GM12878 (cell line): ENCODE measurements around the gene FURIN. TPM values are rescaled to one million over a fixed set of nuclear protein-coding genes. Genes with fewer than 3 reads are reported as not detected.

Experiments used
- ATAC-seq: fragments of 200-7000 bp; cut with Tn5 transposase; 3 replicates; pipeline ENCODE4 v1.9.1; 2020; ENCODE audit warnings: mild to moderate bottlenecking, moderate library complexity
- BruUV-seq: library from RNA; stranded (reverse); fragments of 400-500 nt; replicated peaks from 2 replicates; lab custom pipeline; 2021; lab: Mats Ljungman, UMichigan
- CTCF ChIA-PET: fragments of 300-600 bp; sonication (Branson Sonifier 250); formaldehyde crosslinking; extraction: SDS; loops from one replicate; lab custom pipeline; 2021; ENCODE audit warnings: inconsistent platforms; lab: Yijun Ruan, JAX
- POLR2A ChIA-PET: fragments of 350-600 bp; formaldehyde crosslinking; extraction: SDS; loops from one replicate; lab custom pipeline; 2021; ENCODE audit warnings: inconsistent platforms; lab: Charles Lee
- RAD21 ChIA-PET: fragments of 300-600 bp; sonication (Branson Sonifier 250); formaldehyde crosslinking; loops from one replicate; lab custom pipeline; 2023; ENCODE audit warnings: antibody characterized with exemption; ENCODE audit not compliant: unreplicated experiment; lab: Charles Lee
- SMC1A ChIA-PET: fragments of 300-600 bp; sonication (Branson Sonifier 250); formaldehyde crosslinking; loops from one replicate; lab custom pipeline; 2023; ENCODE audit not compliant: unreplicated experiment, uncharacterized antibody; lab: Charles Lee
- DNase-seq: peaks from one replicate; pipeline ENCODE4 v3.0.0-alpha.2; 2011; ENCODE audit warnings: low read depth, low spot score
- FAIRE-seq: peaks from 3 replicates; lab custom pipeline; 2011; peaks lifted over from hg19 to GRCh38; lab: Jason Lieb, UNC
- H2AFZ ChIP-seq: 2 replicates; pipeline ENCODE4 v1.6.0; 2011; ENCODE audit warnings: low read depth, low read length, control low read depth; ENCODE audit not compliant: control insufficient read depth
- H3K27ac ChIP-seq: 2 replicates; pipeline ENCODE4 v1.5.1; 2011; ENCODE audit warnings: control low read depth; ENCODE audit not compliant: control insufficient read depth, insufficient read depth
- H3K27me3 ChIP-seq, 2 experiments: replicated peaks in 1 of 2; 2 replicates each; pipeline versions ENCODE4 v1.6.0 to v1.6.1; 2011; ENCODE audit warnings: low read length in 1 of 2; ENCODE audit not compliant: control insufficient read depth in 2 of 2, insufficient read depth in 2 of 2
- H3K36me3 ChIP-seq, 2 experiments: 2 replicates each; pipeline ENCODE4 v1.5.1; 2011; ENCODE audit warnings: low read length in 1 of 2; ENCODE audit not compliant: control insufficient read depth in 2 of 2, insufficient read depth in 2 of 2
- H3K4me1 ChIP-seq: 2 replicates; pipeline ENCODE4 v1.6.1; 2011; ENCODE audit warnings: mild to moderate bottlenecking, low read length, moderate library complexity, mixed read lengths; ENCODE audit not compliant: control insufficient read depth, insufficient read depth
- H3K4me2 ChIP-seq: 2 replicates; pipeline ENCODE4 v1.6.0; 2011; ENCODE audit warnings: control low read depth; ENCODE audit not compliant: control insufficient read depth, insufficient read depth
- H3K4me3 ChIP-seq: fragments of 200-600 bp; sonication (generic); 2 replicates; pipeline ENCODE4 v1.5.1; 2016
- H3K79me2 ChIP-seq: 2 replicates; pipeline ENCODE4 v1.6.0; 2011; ENCODE audit warnings: low read length; ENCODE audit not compliant: control insufficient read depth, insufficient read depth
- H3K9ac ChIP-seq: 2 replicates; pipeline ENCODE4 v1.8.0; 2011; ENCODE audit warnings: low read length, control low read depth, mixed read lengths; ENCODE audit not compliant: control insufficient read depth, insufficient read depth
- H3K9me3 ChIP-seq: replicated peaks from 3 replicates; pipeline ENCODE4 v1.5.1; 2011; ENCODE audit warnings: mild to moderate bottlenecking, low read length; ENCODE audit not compliant: control insufficient read depth, insufficient read depth
- H4K20me1 ChIP-seq: 2 replicates; pipeline ENCODE4 v1.6.0; 2011; ENCODE audit not compliant: control insufficient read depth, insufficient read depth
- BHLHE40 ChIP-seq, 2 experiments: fragments of 450-650 bp in 1 of 2; IDR thresholded peaks; 2 replicates each; pipeline ENCODE4 v1.6.1; 2011 to 2017; ENCODE audit warnings: low read depth in 2 of 2, borderline replicate concordance in 1 of 2, improper control_type of control experiment in 1 of 2, low read length in 1 of 2, mild to moderate bottlenecking in 1 of 2
- CEBPB ChIP-seq, 2 experiments: fragments of 150-350 bp in 1 of 2; IDR thresholded peaks; 2 replicates each; pipeline ENCODE4 v1.6.1; 2012 to 2014; ENCODE audit warnings: low read depth in 2 of 2, low read length in 2 of 2, borderline replicate concordance in 1 of 2, inconsistent platforms in 1 of 2
- EED ChIP-seq: sonication (generic); IDR thresholded peaks from 2 replicates; pipeline ENCODE4 v1.6.1; 2016; ENCODE audit warnings: antibody characterized with exemption, low read depth
- EGR1 ChIP-seq, 2 experiments: IDR thresholded peaks; 1 replicate in 1 of 2; 2 replicates in 1 of 2; pipeline ENCODE4 v1.6.1; 2011 to 2012; ENCODE audit warnings: low read depth in 2 of 2, low read length in 2 of 2, borderline replicate concordance in 1 of 2, mild to moderate bottlenecking in 1 of 2, moderate library complexity in 1 of 2
- HDAC6 ChIP-seq: fragments of 200-600 bp; sonication (generic); IDR thresholded peaks from one replicate; pipeline ENCODE4 v1.8.0; 2017; ENCODE audit warnings: antibody characterized with exemption; ENCODE audit not compliant: unreplicated experiment
- MXI1 ChIP-seq: fragments of 150-350 bp; IDR thresholded peaks from 2 replicates; pipeline ENCODE4 v1.6.1; 2011; ENCODE audit warnings: low read depth, mild to moderate bottlenecking, inconsistent platforms, low read length, improper control_type of control experiment
- NFYA ChIP-seq: IDR thresholded peaks from 2 replicates; pipeline ENCODE4 v1.6.1; 2011; ENCODE audit warnings: low read depth, mild to moderate bottlenecking, low read length, improper control_type of control experiment, borderline replicate concordance
- POLR2A ChIP-seq: IDR thresholded peaks from 2 replicates; pipeline ENCODE4 v1.6.1; 2011; ENCODE audit warnings: low read depth, mild to moderate bottlenecking, low read length
- RUNX3 ChIP-seq: IDR thresholded peaks from 2 replicates; pipeline ENCODE4 v1.6.1; 2012; ENCODE audit warnings: low read length, inconsistent platforms
- SMARCA5 ChIP-seq: fragments of 450-650 bp; IDR thresholded peaks from 2 replicates; pipeline ENCODE4 v1.6.1; 2017; ENCODE audit warnings: mild to moderate bottlenecking
- WGBS: methylation state at CpG from one replicate; pipeline ENCODE4 v1.1.6; 2016; ENCODE audit warnings: low lambda C conversion rate; ENCODE audit not compliant: insufficient replicate concordance, insufficient coverage; ENCODE audit errors: missing lambda C conversion rate; 5-methylcytosine and 5-hydroxymethylcytosine counted together
- in situ Hi-C: fragments of 300-500 bp; cut with MboI; formaldehyde crosslinking; loops from 9 replicates; pipeline ENCODE4 v1.14.3; 2018; ENCODE audit warnings: mixed read lengths
- intact Hi-C: fragments of 100-400 bp; cut with micrococcal nuclease; formaldehyde crosslinking; loops from one replicate; pipeline ENCODE4 v1.14.2; 2022; ENCODE audit not compliant: unreplicated experiment
- polyA plus RNA-seq, 11 experiments: library from polyadenylated mRNA; depleted of rRNA in 4 of 11; unstranded in 6 of 11; stranded (reverse) in 5 of 11; fragments of >200 nt; fragmentation: Nextera tagmentation in 4 of 11; fragmentation: Illumina TruSeq in 1 of 11; extraction: Ambion mirVana in 4 of 11; extraction: Trizol in 1 of 11; gene quantifications; 1 replicate in 1 of 11; 2 replicates in 10 of 11; pipeline versions ENCODE4 v1.2.1 to v1.2.3, GENCODE V29; 2011 to 2016; ENCODE audit warnings: inconsistent platforms in 2 of 11, missing spikeins in 2 of 11, low read depth in 1 of 11
- total RNA-seq, 4 experiments: library from RNA; depleted of rRNA in 3 of 4; stranded (reverse); fragments of >200 nt in 3 of 4; fragmentation: Illumina TruSeq in 1 of 4; extraction: Trizol in 1 of 4; gene quantifications; 2 replicates each; pipeline versions ENCODE4 v1.2.1 to v1.2.3, GENCODE V29; 2013 to 2021
- TF ChIP-seq, protein P1 (sequence below): fragments of 450-650 bp; IDR thresholded peaks from 2 replicates; pipeline ENCODE4 v1.6.1; 2014; ENCODE audit warnings: mild to moderate bottlenecking
- TF ChIP-seq, protein P2 (sequence below): fragments of 450-650 bp; formaldehyde crosslinking; IDR thresholded peaks from 2 replicates; pipeline ENCODE4 v1.5.0; 2022; ENCODE audit warnings: mild to moderate bottlenecking, missing genetic modification characterization

The FURIN gene
- total and polyA plus RNA-seq, 10 of the 15 experiments (the other 5 are each of a cell fraction or from before 2014, with no cell fraction given): 0.47 to 39.9 (median 8.0) TPM

DNA sequence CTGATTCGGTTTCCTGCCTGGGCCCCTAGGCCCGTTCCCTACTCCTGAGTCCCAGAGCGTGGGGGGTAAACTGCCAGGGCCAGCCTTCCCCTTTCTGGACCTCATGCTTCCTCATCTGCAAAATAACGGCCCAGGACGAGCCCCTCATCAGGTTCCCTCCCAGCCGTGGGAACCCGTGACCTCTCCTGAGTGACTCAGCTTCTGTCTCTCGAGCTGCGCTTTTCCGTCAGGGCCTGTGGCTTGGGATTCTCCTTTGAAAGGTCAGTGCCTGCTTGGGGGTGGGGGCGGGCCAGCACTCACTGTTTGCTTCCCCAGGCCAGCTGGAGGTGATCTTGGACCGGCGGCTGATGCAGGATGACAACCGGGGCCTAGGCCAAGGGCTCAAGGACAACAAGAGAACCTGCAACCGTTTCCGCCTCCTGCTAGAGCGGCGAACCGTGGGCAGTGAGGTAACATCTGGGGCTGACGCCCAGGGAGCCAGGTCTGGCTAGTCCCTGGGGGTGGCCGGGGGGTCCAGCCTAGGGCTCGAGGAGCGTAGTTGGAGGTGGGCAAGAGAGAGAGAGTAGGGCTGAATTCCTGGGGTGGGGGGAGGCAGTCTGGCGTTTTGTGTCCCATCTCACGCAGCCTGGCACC, 47.5 kb downstream of the FURIN start:
- H3K4me2 ChIP-seq: no peak overlapping the region
- H3K9me3 ChIP-seq: no peaks in the 10 kb centered on the region
- H3K36me3 ChIP-seq: peaks cover 33 to 54% of the 10 kb centered on the region in 2 experiments

DNA sequence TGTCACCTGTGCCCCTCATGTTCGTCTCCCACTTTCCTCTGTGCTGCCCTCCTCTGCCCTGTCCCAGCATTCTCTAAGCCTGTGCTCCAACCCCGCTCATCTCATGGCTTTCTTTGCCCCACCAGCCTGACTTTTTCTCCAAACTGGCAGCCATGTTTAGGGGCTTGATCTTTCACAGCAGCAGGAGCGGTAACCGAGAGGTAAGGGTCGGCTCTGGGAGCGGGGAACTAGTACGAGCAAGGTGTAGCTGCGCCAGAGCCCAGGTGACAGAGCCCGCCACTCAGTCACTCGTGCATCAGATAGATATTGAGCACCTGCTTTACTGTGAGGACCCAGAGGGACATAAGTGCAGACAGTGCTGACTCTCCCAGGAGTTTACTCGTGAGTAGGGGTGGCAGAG, 48.1 kb downstream of the FURIN start:
- RAD21 ChIA-PET: no interaction called here
- Histone ChIP-seq H3K9ac (no peak overlapping the region), H3K4me2 (no peak overlapping the region), H3K79me2 (no peaks in the 10 kb centered on the region), H4K20me1 (no peaks in the 10 kb centered on the region), H3K4me1 (no peaks in the 10 kb centered on the region), H3K27me3 (no peaks in the 10 kb centered on the region), H3K9me3 (no peaks in the 10 kb centered on the region), H3K36me3 (peaks cover 36 to 50% of the 10 kb centered on the region in 2 experiments), H2AFZ (no peak overlapping the region), H3K4me3 (no peak overlapping the region), H3K27ac (no peak overlapping the region)
- intact Hi-C loops (no loop called here), in situ Hi-C loops (no loop called here)
- CTCF ChIA-PET: no interaction called here
- POLR2A ChIA-PET: no interaction called here
- WGBS: 95% methylated on average over 11 of the region's 11 CpGs
- ATAC-seq (no peak), DNase-seq (no peak), FAIRE-seq (no peak)
- SMC1A ChIA-PET: no interaction called here
- BruUV-seq: no TSS peak
- TF ChIP-seq EED (no peak), POLR2A (no peak), RUNX3 (no peak), SMARCA5 (no peak), EGR1 (IDR thresholded peaks at IDR 0.05; ENCODE audit: borderline replicate concordance in 1 of 2, low read depth in 2 of 2, low read length in 2 of 2) (no peak), NFYA (no peak)
- TF ChIP-seq, protein P1, sequence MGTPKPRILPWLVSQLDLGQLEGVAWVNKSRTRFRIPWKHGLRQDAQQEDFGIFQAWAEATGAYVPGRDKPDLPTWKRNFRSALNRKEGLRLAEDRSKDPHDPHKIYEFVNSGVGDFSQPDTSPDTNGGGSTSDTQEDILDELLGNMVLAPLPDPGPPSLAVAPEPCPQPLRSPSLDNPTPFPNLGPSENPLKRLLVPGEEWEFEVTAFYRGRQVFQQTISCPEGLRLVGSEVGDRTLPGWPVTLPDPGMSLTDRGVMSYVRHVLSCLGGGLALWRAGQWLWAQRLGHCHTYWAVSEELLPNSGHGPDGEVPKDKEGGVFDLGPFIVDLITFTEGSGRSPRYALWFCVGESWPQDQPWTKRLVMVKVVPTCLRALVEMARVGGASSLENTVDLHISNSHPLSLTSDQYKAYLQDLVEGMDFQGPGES: no peak
- TF ChIP-seq, protein P2, sequence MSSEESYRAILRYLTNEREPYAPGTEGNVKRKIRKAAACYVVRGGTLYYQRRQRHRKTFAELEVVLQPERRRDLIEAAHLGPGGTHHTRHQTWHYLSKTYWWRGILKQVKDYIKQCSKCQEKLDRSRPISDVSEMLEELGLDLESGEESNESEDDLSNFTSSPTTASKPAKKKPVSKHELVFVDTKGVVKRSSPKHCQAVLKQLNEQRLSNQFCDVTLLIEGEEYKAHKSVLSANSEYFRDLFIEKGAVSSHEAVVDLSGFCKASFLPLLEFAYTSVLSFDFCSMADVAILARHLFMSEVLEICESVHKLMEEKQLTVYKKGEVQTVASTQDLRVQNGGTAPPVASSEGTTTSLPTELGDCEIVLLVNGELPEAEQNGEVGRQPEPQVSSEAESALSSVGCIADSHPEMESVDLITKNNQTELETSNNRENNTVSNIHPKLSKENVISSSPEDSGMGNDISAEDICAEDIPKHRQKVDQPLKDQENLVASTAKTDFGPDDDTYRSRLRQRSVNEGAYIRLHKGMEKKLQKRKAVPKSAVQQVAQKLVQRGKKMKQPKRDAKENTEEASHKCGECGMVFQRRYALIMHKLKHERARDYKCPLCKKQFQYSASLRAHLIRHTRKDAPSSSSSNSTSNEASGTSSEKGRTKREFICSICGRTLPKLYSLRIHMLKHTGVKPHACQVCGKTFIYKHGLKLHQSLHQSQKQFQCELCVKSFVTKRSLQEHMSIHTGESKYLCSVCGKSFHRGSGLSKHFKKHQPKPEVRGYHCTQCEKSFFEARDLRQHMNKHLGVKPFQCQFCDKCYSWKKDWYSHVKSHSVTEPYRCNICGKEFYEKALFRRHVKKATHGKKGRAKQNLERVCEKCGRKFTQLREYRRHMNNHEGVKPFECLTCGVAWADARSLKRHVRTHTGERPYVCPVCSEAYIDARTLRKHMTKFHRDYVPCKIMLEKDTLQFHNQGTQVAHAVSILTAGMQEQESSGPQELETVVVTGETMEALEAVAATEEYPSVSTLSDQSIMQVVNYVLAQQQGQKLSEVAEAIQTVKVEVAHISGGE (CRISPR knock-in tag): no peak

More for the DNA sequence above, 47.5 kb downstream of the FURIN start:
- intact Hi-C loops: no loop called here
- Histone ChIP-seq H3K27ac (no peak overlapping the region), H3K4me1 (no peaks in the 10 kb centered on the region), H3K27me3 (no peaks in the 10 kb centered on the region), H4K20me1 (no peaks in the 10 kb centered on the region), H3K9ac (no peak overlapping the region), H2AFZ (no peak overlapping the region), H3K79me2 (no peaks in the 10 kb centered on the region), H3K4me3 (no peak overlapping the region)
- DNase-seq: no peak
- ChIA-PET POLR2A (interaction anchor here (0.6 kb wide), 1 partner anchor 12 kb away, joined by 5 read pairs; no protein-coding TSS in a partner anchor), RAD21 (no interaction called here), SMC1A (interaction anchor here (1.8 kb wide), 1 partner anchor 12 kb away, joined by 4 read pairs; no protein-coding TSS in a partner anchor), CTCF (no interaction called here)
- no peak for FAIRE-seq
- 90% methylated on average over 25 of the region's 25 CpGs for WGBS
- TF ChIP-seq POLR2A (peak; percentile 13; the same call in 1 of the 2 replicates), MXI1 (no peak), HDAC6 (no peak), CEBPB (IDR thresholded peaks at IDR 0.05; ENCODE audit: borderline replicate concordance in 1 of 2, low read depth in 2 of 2, low read length in 2 of 2) (no peak), BHLHE40 (IDR thresholded peaks at IDR 0.05; ENCODE audit: borderline replicate concordance in 1 of 2, low read depth in 2 of 2, low read length in 1 of 2) (no peak)
- ATAC-seq: no peak
- in situ Hi-C loops: no loop called here
- BruUV-seq: no TSS peak
